Pancreas (tissue), 10 donors: ENCODE results near the gene SUPT3H. TPM values are rescaled to one million over a fixed set of nuclear protein-coding genes. Genes with fewer than 3 reads are reported as not detected.

Experiments used
- ATAC-seq, 4 donors: fragments of 200-7000 bp; cut with Tn5 transposase; one replicate each; pipeline versions ENCODE4 v1.8.0 to v1.9.1; 2020; ENCODE audit warnings: mild to moderate bottlenecking in 4 of 4, moderate library complexity in 4 of 4
- DNase-seq, 6 donors: peaks; one replicate each; pipeline ENCODE4 v3.0.0-alpha.2; 2020
- FAIRE-seq: peaks from 2 replicates; lab custom pipeline; 2012; peaks lifted over from hg19 to GRCh38; lab: Jason Lieb, UNC
- H3K27ac ChIP-seq, 4 donors: fragments of 200-600 bp; sonication (generic); 1 replicate in 3 of 4; 2 replicates in 1 of 4; pipeline versions ENCODE4 v1.5.0 to v1.8.0; 2020
- H3K27me3 ChIP-seq, 4 donors: fragments of 200-600 bp; one replicate each; pipeline ENCODE4 v1.8.0; 2021
- H3K36me3 ChIP-seq, 3 donors: fragments of 200-600 bp; sonication (generic) in 1 of 3; one replicate each; pipeline versions ENCODE4 v1.5.0 to v1.8.0; 2020 to 2021
- H3K4me1 ChIP-seq, 3 donors: fragments of 200-600 bp; one replicate each; pipeline ENCODE4 v1.8.0; 2021
- H3K4me3 ChIP-seq, 4 donors: fragments of 200-600 bp; sonication (generic) in 2 of 4; one replicate each; pipeline versions ENCODE4 v1.5.0 to v1.8.0; 2020 to 2021
- H3K9me3 ChIP-seq, 4 donors: fragments of 200-600 bp; one replicate each; pipeline ENCODE4 v1.8.0; 2021
- CTCF ChIP-seq, 4 donors: fragments of 200-600 bp; sonication (generic) in 3 of 4; IDR thresholded peaks; one replicate each; pipeline versions ENCODE4 v1.5.0 to v1.8.0; 2021; ENCODE audit warnings: antibody characterized with exemption in 4 of 4
- WGBS, 2 donors: extraction: QIAGEN DNeasy Blood & Tissue Kit; methylation state at CpG; one replicate each; pipeline ENCODE4 v1.1.7; 2013; 5-methylcytosine and 5-hydroxymethylcytosine counted together
- intact Hi-C, 3 donors: fragments of 100-400 bp; cut with DNase I; formaldehyde crosslinking; loops; one replicate each; pipeline versions ENCODE4 v1.11.1 to v1.14.2; 2022
- polyA plus RNA-seq, 2 donors: library from polyadenylated mRNA; stranded (reverse); fragments of 200-250 nt; gene quantifications; one replicate each; pipeline ENCODE4 v1.2.3, GENCODE V29; 2013
- total RNA-seq, 6 donors: library from RNA; stranded (reverse); fragmentation: NEBNext Ultra II Directional in 4 of 6; extraction: Animal tissue kit (Norgen Biotek cat#: 25700) in 4 of 6; gene quantifications; one replicate each; pipeline versions ENCODE4 v1.2.1 to v1.2.4, GENCODE V29; 2021 to 2023
- donor health status: healthy with polysubstance abuse.
- donor health status: DM: no; HTN: no; CAD: no; lungs with moderate emphysema.
- donor health status: DM: no; HTN: no; CAD: no.
- donor health status: control.
- donor health status: control.
- donor health status: Bipolar disorder and iron deficiency.
- donor health status: DM: yes; HTN: yes; CAD: no.
- donor health status: DM: no; HTN: no; CAD: no.
- donor health status: DM: no; HTN: no; CAD: no.
- donor health status: DM: yes; HTN: yes; CAD: no.

The SUPT3H gene
- total and polyA plus RNA-seq, 8 donors: 3.6 to 8.0 (median 5.3) TPM

DNA sequence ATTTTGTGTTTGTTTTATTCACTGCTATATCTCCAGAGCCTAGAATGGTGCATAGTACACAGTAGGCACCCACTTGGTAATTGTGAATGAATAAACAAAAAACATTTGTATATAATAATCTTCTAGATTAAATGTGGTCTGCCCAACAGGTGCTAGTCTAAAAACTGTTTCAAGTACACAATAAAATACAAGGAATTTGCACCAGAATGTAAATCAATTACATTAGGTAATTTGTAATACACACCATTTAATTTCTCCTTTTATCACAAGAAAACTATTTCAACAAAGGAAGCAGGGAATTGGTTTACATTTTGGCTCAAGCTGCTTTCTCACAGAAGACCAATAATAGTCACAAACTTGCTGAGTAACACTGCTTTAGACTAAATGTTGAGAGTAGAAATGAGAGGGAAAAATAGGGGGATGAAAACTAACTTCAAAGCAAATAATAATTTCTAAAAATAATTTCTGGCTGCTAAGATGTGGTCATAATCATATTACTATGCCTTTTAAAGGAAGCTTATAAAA, 27.5 kb downstream of the SUPT3H start:
- intact Hi-C loops: no loop called here
- Histone ChIP-seq H3K9me3 (no peaks in the 10 kb centered on the region), H3K36me3 (no peaks in the 10 kb centered on the region), H3K27me3 (no peaks in the 10 kb centered on the region), H3K4me3 (no peak overlapping the region), H3K27ac (no peak overlapping the region), H3K4me1 (peaks cover 0 to 6% (median 5%) of the 10 kb centered on the region in 3 donors)
- no peak for TF ChIP-seq CTCF (IDR thresholded peaks at IDR 0.05)
- FAIRE-seq (no peak), DNase-seq (no peak), ATAC-seq (no peak)

DNA sequence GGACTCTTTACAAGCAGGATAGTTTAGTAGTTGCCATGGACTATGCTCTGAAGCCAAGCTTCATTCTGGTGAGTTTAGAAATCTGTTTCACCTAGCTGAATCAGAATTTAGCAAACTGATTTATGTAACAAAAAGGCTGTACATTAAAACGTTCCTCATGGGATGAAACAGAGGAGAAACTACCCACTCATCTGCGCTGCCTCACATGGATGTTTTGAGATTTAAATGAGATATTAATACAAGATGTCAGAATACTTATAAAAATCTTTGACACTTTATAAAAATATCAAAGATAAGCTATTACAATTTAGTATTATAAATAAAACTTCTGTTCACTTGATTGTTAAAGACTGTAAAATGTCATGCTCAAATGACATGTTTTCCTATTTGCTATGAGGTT, 32.8 kb downstream of the SUPT3H start:
- no peak overlapping the region for H3K4me3 ChIP-seq
- TF ChIP-seq CTCF (IDR thresholded peaks at IDR 0.05): no peak
- WGBS, 2 donors: 74 to 76% methylated on average over 2 of the region's 2 CpGs
- intact Hi-C loops: no loop called here
- no peaks in the 10 kb centered on the region for H3K27me3 ChIP-seq
- DNase-seq: no peak
- no peaks in the 10 kb centered on the region for H3K9me3 ChIP-seq
- H3K36me3 ChIP-seq: no peaks in the 10 kb centered on the region
- no peak overlapping the region for H3K27ac ChIP-seq
- H3K4me1 ChIP-seq: no peaks in the 10 kb centered on the region
- no peak for FAIRE-seq
- ATAC-seq: no peak

DNA sequence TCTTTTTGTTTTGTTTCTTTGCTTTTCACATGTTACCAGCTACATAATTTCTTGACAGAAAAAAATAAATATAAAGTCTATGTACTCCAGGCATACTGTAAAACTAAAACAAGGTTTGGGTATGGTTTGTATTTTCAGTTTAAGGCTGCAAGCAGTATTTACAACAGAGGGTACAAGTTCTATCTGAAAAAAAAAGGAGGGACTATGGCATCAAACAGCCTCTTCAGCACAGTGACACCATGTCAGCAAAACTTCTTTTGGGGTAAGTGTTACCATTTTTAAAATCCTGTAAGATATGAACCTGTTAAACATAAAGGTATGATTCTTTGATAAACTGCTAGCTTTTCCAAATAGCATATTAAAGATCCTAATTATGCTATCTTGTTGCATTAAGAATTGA, 49.2 kb downstream of the SUPT3H start:
- Histone ChIP-seq H3K27me3 (no peaks in the 10 kb centered on the region), H3K36me3 (no peaks in the 10 kb centered on the region), H3K27ac (no peak overlapping the region), H3K4me3 (no peak overlapping the region), H3K4me1 (no peaks in the 10 kb centered on the region), H3K9me3 (no peaks in the 10 kb centered on the region)
- FAIRE-seq: no peak
- intact Hi-C loops: no loop called here
- no peak for ATAC-seq
- no peak for DNase-seq
- TF ChIP-seq CTCF (IDR thresholded peaks at IDR 0.05): no peak

GRCh38 chr6:45327956-45328522, 49.7 kb downstream of the SUPT3H start, which contains the start of gene RUNX2:
RUNX2 (plus strand) TSS chr6:45328330; CDS start chr6:45328727, 397 bp downstream.
- peak in 2 of 4 donors; percentile 43 to 56 for ATAC-seq
- Histone ChIP-seq H3K27ac (no peak within 1 kb of the TSS), H3K9me3 (no peaks in the 10 kb centered on the region), H3K4me1 (no peaks in the 10 kb centered on the region), H3K27me3 (no peaks in the 10 kb centered on the region), H3K36me3 (no peaks in the 10 kb centered on the region), H3K4me3 (no peak within 1 kb of the TSS)
- no peak for TF ChIP-seq CTCF (IDR thresholded peaks at IDR 0.05)
- DNase-seq: no peak
- intact Hi-C loops: no loop called here
- 74 to 80% methylated on average over 5 of the region's 5 CpGs for WGBS, 2 donors
- FAIRE-seq: no peak

DNA sequence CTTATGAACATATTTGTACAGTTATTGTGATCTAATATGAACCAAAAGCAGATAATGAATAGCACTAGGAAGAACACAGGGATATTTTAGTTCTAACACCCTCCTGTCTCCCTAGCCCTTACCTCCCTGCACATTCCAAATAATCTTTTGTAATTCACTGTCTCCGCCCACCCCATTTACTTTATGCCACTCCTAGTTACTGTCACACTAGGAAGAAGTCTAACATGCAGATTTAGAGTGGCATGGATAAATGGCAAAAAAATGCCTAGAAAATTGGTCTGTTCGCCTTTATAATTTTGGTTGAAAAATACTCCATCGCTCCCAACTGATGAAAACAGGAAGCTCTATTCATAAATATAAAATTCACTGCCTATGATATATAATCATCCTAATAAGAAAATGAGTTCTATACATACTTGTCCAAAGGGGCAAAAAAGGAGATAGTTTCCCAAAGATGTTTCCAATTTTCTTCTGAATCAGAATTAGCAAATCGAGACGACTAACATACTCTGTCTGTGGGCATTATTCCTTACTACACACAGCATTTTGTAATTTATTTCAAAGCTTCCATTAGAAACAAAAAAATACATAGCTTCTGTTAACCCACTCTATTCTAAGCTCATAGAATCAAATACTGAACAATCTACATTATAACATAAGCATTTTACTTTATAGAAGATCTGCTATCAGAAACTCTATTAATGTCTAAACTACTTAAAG, 50.9 kb downstream of the SUPT3H start:
- H3K27me3 ChIP-seq: no peaks in the 10 kb centered on the region
- no peak for TF ChIP-seq CTCF (IDR thresholded peaks at IDR 0.05)
- FAIRE-seq: no peak
- ATAC-seq: no peak
- no peak for DNase-seq
- no peaks in the 10 kb centered on the region for H3K36me3 ChIP-seq
- no peaks in the 10 kb centered on the region for H3K9me3 ChIP-seq
- WGBS, 2 donors: 94 to 95% methylated on average over 5 of the region's 5 CpGs
- intact Hi-C loops: no loop called here
- no peak overlapping the region for H3K27ac ChIP-seq
- H3K4me1 ChIP-seq: no peaks in the 10 kb centered on the region
- no peak overlapping the region for H3K4me3 ChIP-seq
